T-helper 17 cell (primary cell): ENCODE data around the gene DNAI7. TPM values are rescaled to one million over a fixed set of nuclear protein-coding genes. Genes with fewer than 3 reads are reported as not detected.

Experiments
- ATAC-seq: fragments of 150-1000 bp; cut with Tn5 transposase; 2 replicates; pipeline ENCODE4 v1.10.0; 2021; ENCODE audit warnings: mild to moderate bottlenecking, moderate library complexity
- DNase-seq, 3 donors: peaks; one replicate each; pipeline versions ENCODE4 v3.0.0 to v3.0.0-alpha.2; 2020 to 2021
- H3K9me3 ChIP-seq: one replicate; pipeline ENCODE4 v1.7.0; 2013; ENCODE audit warnings: low read length, mild to moderate bottlenecking; ENCODE audit not compliant: control insufficient read depth, poor library complexity, severe bottlenecking
- H3K27ac Mint-ChIP-seq: one replicate; pipeline ENCODE4 v1.8.0; 2022; ENCODE audit warnings: mild to moderate bottlenecking, moderate library complexity, mixed read lengths
- H3K27me3 Mint-ChIP-seq: one replicate; pipeline ENCODE4 v1.8.0; 2022; ENCODE audit warnings: mixed read lengths
- H3K36me3 Mint-ChIP-seq: one replicate; pipeline ENCODE4 v1.8.0; 2022; ENCODE audit warnings: low read depth, mixed read lengths
- H3K4me1 Mint-ChIP-seq: one replicate; pipeline ENCODE4 v1.8.0; 2022; ENCODE audit warnings: mild to moderate bottlenecking, mixed read lengths
- H3K4me3 Mint-ChIP-seq: one replicate; pipeline ENCODE4 v1.8.0; 2022; ENCODE audit warnings: mild to moderate bottlenecking, moderate library complexity, mixed read lengths
- total RNA-seq, 4 donors: library from RNA in 2 of 4; stranded (reverse) in 2 of 4; gene quantifications; one replicate each; pipeline ENCODE4 v1.2.3 and lab custom pipeline; 2022 to 2026

The DNAI7 gene
- total RNA-seq, 2 donors from 2014 or later = 0.72 to 1.1 TPM

- Mint-ChIP-seq H3K4me3 (no peak overlapping the region), H3K27ac (no peak overlapping the region), H3K36me3 (no peaks in the 10 kb centered on the region), H3K27me3 (no peaks in the 10 kb centered on the region), H3K4me1 (peaks cover 5% of the 10 kb centered on the region)
- ATAC-seq (no peak), DNase-seq (no peak)
- H3K9me3 ChIP-seq = no peaks in the 10 kb centered on the region
These were observed 42.9 kb downstream of the DNAI7 start for GRCh38 chr12:25152055-25152454.

- Mint-ChIP-seq H3K4me3 (no peak overlapping the region), H3K4me1 (peaks cover 5% of the 10 kb centered on the region), H3K27me3 (no peaks in the 10 kb centered on the region), H3K27ac (no peak overlapping the region), H3K36me3 (no peaks in the 10 kb centered on the region)
- no peaks in the 10 kb centered on the region for H3K9me3 ChIP-seq
- no peak for ATAC-seq
- DNase-seq = no peak
These were observed 43.5 kb downstream of the DNAI7 start for GRCh38 chr12:25151476-25151875.

GRCh38 chr12:25146686-25147085 is 48.3 kb downstream of the DNAI7 start:
- ATAC-seq = no peak
- peaks cover 10% of the 10 kb centered on the region for H3K4me1 Mint-ChIP-seq
- peaks cover 9% of the 10 kb centered on the region for H3K27me3 Mint-ChIP-seq
- H3K36me3 Mint-ChIP-seq = peaks cover 4% of the 10 kb centered on the region
- no peak overlapping the region for H3K4me3 Mint-ChIP-seq
- no peak overlapping the region for H3K27ac Mint-ChIP-seq
- H3K9me3 ChIP-seq = no peaks in the 10 kb centered on the region
- DNase-seq = no peak

- no peak for DNase-seq
These were observed 59.3 kb downstream of the DNAI7 start for GRCh38 chr12:25135531-25136154.

GRCh38 chr12:25131270-25131669 is 63.7 kb downstream of the DNAI7 start:
- Mint-ChIP-seq H3K36me3 (peaks cover 2% of the 10 kb centered on the region), H3K4me1 (no peaks in the 10 kb centered on the region), H3K27me3 (peaks cover 21% of the 10 kb centered on the region), H3K4me3 (no peak overlapping the region), H3K27ac (no peak overlapping the region)
- DNase-seq = no peak
- no peaks in the 10 kb centered on the region for H3K9me3 ChIP-seq
- ATAC-seq = no peak

More at GRCh38 chr12:25135531-25136154, 59.3 kb downstream of the DNAI7 start:
- peaks cover 21% of the 10 kb centered on the region for H3K27me3 Mint-ChIP-seq
- no peaks in the 10 kb centered on the region for H3K9me3 ChIP-seq
- no peaks in the 10 kb centered on the region for H3K4me1 Mint-ChIP-seq
- no peak overlapping the region for H3K4me3 Mint-ChIP-seq
- peaks cover 2% of the 10 kb centered on the region for H3K36me3 Mint-ChIP-seq
- H3K27ac Mint-ChIP-seq = peak overlapping the region; percentile 24
- no peak for ATAC-seq

GRCh38 chr12:25130741-25131188 is 64.2 kb downstream of the DNAI7 start:
- no peak overlapping the region for H3K27ac Mint-ChIP-seq
- H3K36me3 Mint-ChIP-seq = peaks cover 2% of the 10 kb centered on the region
- H3K9me3 ChIP-seq = no peaks in the 10 kb centered on the region
- H3K4me3 Mint-ChIP-seq = no peak overlapping the region
- H3K27me3 Mint-ChIP-seq = peaks cover 17% of the 10 kb centered on the region
- no peaks in the 10 kb centered on the region for H3K4me1 Mint-ChIP-seq
- DNase-seq (no peak), ATAC-seq (peak; percentile 40)

GRCh38 chr12:25126746-25127145 is 68.2 kb downstream of the DNAI7 start:
- no peak for ATAC-seq
- peaks cover 2% of the 10 kb centered on the region for H3K4me1 Mint-ChIP-seq
- no peaks in the 10 kb centered on the region for H3K9me3 ChIP-seq
- peaks cover 8% of the 10 kb centered on the region for H3K27me3 Mint-ChIP-seq
- H3K36me3 Mint-ChIP-seq = peaks cover 2% of the 10 kb centered on the region
- H3K4me3 Mint-ChIP-seq = no peak overlapping the region
- H3K27ac Mint-ChIP-seq = no peak overlapping the region
- DNase-seq = no peak

- H3K36me3 Mint-ChIP-seq = peaks cover 2% of the 10 kb centered on the region
- no peak overlapping the region for H3K4me3 Mint-ChIP-seq
- peaks cover 8% of the 10 kb centered on the region for H3K27me3 Mint-ChIP-seq
These were observed 68.9 kb downstream of the DNAI7 start for GRCh38 chr12:25126101-25126500.

GRCh38 chr12:25124493-25124892 is 70.5 kb downstream of the DNAI7 start:
- Mint-ChIP-seq H3K36me3 (peaks cover 3% of the 10 kb centered on the region), H3K4me3 (no peak overlapping the region), H3K27me3 (peaks cover 8% of the 10 kb centered on the region), H3K27ac (no peak overlapping the region), H3K4me1 (peaks cover 2% of the 10 kb centered on the region)
- no peak for DNase-seq
- no peaks in the 10 kb centered on the region for H3K9me3 ChIP-seq
- ATAC-seq = no peak

More at GRCh38 chr12:25126101-25126500, 68.9 kb downstream of the DNAI7 start:
- ATAC-seq (no peak), DNase-seq (no peak)
- no peaks in the 10 kb centered on the region for H3K9me3 ChIP-seq
- H3K4me1 Mint-ChIP-seq = peaks cover 2% of the 10 kb centered on the region
- no peak overlapping the region for H3K27ac Mint-ChIP-seq

- no peaks in the 10 kb centered on the region for H3K9me3 ChIP-seq
- Mint-ChIP-seq H3K27me3 (no peaks in the 10 kb centered on the region), H3K36me3 (peaks cover 2% of the 10 kb centered on the region), H3K4me3 (no peak overlapping the region), H3K4me1 (peaks cover 2% of the 10 kb centered on the region), H3K27ac (no peak overlapping the region)
- DNase-seq (no peak), ATAC-seq (no peak)
These were observed 71.8 kb downstream of the DNAI7 start for GRCh38 chr12:25123126-25123525.

GRCh38 chr12:25121916-25122315 is 73.0 kb downstream of the DNAI7 start:
- Mint-ChIP-seq H3K27ac (no peak overlapping the region), H3K4me1 (peaks cover 2% of the 10 kb centered on the region), H3K4me3 (no peak overlapping the region), H3K27me3 (no peaks in the 10 kb centered on the region), H3K36me3 (peaks cover 2% of the 10 kb centered on the region)
- ATAC-seq (no peak), DNase-seq (no peak)
- no peaks in the 10 kb centered on the region for H3K9me3 ChIP-seq

GRCh38 chr12:25121110-25121509 is 73.8 kb downstream of the DNAI7 start:
- ATAC-seq (no peak), DNase-seq (no peak)
- peaks cover 2% of the 10 kb centered on the region for H3K4me1 Mint-ChIP-seq
- peaks cover 2% of the 10 kb centered on the region for H3K36me3 Mint-ChIP-seq
- no peaks in the 10 kb centered on the region for H3K27me3 Mint-ChIP-seq
- no peak overlapping the region for H3K4me3 Mint-ChIP-seq
- no peak overlapping the region for H3K27ac Mint-ChIP-seq
- H3K9me3 ChIP-seq = no peaks in the 10 kb centered on the region

- H3K27me3 Mint-ChIP-seq = no peaks in the 10 kb centered on the region
- ATAC-seq = no peak
- no peaks in the 10 kb centered on the region for H3K9me3 ChIP-seq
These were observed 75.9 kb downstream of the DNAI7 start for GRCh38 chr12:25119020-25119419.

GRCh38 chr12:25115677-25116076 is 79.3 kb downstream of the DNAI7 start:
- DNase-seq (no peak), ATAC-seq (no peak)
- Mint-ChIP-seq H3K4me1 (no peaks in the 10 kb centered on the region), H3K36me3 (peaks cover 2% of the 10 kb centered on the region), H3K4me3 (no peak overlapping the region), H3K27me3 (no peaks in the 10 kb centered on the region), H3K27ac (no peak overlapping the region)
- no peaks in the 10 kb centered on the region for H3K9me3 ChIP-seq

More at GRCh38 chr12:25119020-25119419, 75.9 kb downstream of the DNAI7 start:
- Mint-ChIP-seq H3K4me3 (no peak overlapping the region), H3K36me3 (peaks cover 2% of the 10 kb centered on the region), H3K4me1 (peaks cover 2% of the 10 kb centered on the region), H3K27ac (no peak overlapping the region)
- DNase-seq = no peak
